Kidney glomerular epithelial cell (primary cell): ENCODE data around the gene ITGAL.
"Not testable (repeated sequence)": the region's sequence is repeated elsewhere in the genome, so short reads cannot be mapped to it uniquely, and the experiment has no call there.

Experiments
- DNase-seq: peaks from one replicate; lab custom pipeline; 2025; lab: John Stamatoyannopoulos, UW

ITGAL gene

DNA sequence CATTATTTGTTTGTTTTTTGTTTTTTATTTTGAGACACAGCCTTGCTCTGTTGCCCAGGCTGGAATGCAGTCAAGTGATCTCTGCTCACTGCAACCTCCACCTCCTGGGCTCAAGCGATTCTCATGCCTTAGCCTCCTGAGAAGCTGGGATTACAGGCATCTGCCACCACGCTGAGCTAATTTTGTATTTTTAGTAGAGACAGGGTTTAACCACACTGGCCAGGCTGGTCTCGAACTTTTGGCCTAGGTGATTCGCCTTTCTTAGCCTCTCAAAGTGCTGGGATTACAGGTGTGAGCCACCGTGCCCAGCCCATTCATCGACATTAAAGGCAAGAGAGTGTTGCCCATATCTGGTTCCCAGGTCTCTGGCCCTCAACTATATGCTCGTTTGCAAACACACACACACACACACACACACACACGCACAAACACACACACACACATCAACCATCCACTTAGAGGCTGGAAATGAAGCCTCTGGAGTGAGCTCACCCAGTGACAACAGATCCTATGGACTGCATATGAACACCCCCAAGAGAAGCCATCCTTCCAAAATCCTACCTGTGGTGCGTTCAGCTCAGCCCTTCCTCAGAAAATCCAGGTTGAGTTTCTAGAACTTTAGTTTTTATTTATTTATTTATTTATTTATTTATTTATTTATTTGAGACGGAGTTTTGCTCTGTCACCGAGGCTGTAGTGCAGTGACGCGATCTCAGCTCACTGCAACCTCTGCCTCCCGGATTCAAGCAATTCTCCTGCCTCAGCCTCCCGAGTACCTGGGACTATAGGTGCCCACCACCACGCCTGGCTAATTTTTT, 14.6 kb upstream of the ITGAL start:
- no peak for DNase-seq

DNA sequence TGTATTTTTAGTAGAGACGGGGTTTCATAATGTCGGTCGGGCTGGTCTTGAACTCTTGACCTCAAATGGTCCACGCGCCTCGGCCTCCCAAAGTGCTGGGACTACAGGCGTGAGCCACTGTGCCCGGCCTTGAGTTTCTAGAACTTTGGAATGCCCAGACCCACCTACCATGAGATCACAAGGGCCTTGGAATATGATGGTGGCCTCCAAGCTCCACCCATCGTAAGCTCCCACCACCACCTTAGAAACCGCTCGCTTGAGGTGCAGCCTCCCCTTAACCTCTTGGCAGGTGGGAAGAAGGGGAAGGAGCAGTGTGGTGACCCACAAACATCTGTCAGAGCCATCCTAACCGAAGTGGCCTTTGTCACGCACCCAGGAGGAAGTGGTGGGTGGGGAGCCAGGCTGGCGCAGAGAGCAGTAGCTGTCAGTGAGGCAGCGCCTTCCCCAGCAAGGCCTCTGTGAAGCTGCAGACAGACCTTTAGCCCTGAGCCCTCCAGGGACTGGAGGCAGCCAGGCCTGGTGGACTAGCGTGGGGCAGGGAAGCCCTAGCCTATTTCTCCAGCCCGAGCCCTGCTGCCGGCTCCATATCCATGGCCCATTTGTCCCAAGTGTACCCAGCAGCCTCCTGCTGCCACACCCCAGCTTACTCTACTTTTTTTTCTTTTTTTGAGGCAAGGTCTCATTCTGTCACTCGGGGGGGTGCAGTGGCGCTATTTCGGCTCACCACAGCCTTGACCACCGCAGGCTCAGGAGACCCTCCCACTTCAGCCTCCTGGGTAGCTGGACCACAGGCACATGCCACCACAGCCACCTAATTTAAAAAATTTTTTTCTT, 13.8 kb upstream of the ITGAL start:
- DNase-seq: no peak

- DNase-seq: no peak
Observed at GRCh38 chr16:30459456-30459855, 13.1 kb upstream of the ITGAL start.

GRCh38 chr16:30461426-30461825, 11.1 kb upstream of the ITGAL start:
- DNase-seq: not testable (repeated sequence)

DNA sequence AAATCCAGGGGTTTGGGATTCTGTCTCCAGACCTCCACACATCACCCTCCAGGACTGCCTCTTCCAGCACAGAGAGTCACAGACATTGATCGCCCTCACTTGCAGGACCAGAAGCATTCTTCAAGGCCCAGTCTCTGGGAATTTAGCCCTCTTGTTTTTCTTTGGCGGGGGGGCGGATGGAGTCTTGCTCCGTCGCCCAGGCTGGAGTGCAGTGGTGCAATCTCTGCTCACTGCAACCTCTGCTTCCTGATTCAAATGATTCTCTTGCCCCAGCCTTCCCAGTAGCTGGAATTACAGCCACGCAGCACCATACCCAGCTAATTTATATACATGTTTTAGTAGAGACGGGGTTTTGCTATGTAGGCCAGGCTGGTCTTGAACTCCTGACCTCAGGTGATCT, 8.5 kb upstream of the ITGAL start:
- DNase-seq: no peak

- no peak for DNase-seq
Observed at GRCh38 chr16:30470170-30470512, 2.4 kb upstream of the ITGAL start.

- DNase-seq: no peak
Observed at GRCh38 chr16:30470632-30470995, 1.9 kb upstream of the ITGAL start.

DNA sequence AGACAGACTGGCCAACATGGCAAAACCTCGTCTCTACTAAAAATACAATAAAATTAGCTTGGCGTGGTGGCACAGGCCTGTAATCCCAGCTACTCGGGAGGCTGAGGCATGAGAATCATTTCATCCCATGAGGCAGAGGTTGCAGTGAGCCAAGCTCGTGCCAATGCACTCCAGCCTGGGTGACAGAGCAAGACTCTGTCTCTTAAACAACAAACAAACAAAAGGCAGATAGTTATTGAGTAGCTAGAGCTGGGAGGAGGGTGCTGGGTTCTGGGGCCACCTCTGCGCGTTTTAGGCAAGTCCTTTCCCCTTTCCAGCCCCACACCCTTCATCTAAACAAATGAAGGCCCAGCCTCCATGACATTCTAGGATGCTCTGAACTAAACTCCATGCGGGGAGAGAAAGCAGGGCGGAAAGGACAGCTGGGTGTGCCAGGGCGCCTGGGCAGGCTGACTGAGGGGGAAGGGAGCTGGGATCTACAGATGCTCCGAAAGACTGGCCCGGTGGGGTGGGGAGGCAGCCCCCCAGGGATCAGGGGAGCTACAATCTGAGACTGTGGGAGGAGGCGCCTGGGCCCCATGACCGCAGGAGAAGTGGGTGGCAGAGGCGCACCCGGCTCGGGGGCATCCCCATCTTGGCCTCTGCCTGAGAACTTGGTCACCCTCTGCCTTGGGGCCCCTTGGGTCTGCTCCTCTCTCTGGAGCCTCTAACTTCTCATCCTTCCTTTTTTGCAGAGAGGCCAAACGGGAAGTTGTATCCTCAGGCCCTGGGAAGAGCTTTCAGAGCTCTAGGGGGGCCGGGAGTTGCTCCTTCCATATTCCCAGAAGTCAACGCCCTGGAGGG, 910 bp downstream of the ITGAL start:
- DNase-seq: no peak

- no peak for DNase-seq
Observed at GRCh38 chr16:30474074-30474452, 1.5 kb downstream of the ITGAL start.

GRCh38 chr16:30474684-30475083, 2.1 kb downstream of the ITGAL start:
- no peak for DNase-seq

DNA sequence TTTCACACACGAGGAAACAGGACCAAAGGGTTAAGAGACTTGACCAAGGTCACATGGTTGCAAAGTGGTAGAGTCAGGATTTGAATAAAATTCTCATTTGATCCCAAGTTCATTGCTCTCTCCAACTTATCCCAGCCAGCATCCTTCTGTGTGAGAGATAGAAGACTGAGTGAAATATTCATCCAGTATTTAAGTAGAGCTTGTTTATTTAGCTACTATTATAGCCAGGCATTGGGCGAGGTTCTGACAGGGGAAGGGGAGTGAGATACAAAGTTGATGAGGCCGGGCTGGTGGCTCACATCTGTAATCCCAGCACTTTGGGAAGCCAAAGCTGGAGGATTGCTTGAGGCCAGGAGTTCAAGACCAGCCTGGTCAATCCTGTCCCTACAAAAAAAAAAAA, 4.4 kb downstream of the ITGAL start:
- DNase-seq: no peak

DNA sequence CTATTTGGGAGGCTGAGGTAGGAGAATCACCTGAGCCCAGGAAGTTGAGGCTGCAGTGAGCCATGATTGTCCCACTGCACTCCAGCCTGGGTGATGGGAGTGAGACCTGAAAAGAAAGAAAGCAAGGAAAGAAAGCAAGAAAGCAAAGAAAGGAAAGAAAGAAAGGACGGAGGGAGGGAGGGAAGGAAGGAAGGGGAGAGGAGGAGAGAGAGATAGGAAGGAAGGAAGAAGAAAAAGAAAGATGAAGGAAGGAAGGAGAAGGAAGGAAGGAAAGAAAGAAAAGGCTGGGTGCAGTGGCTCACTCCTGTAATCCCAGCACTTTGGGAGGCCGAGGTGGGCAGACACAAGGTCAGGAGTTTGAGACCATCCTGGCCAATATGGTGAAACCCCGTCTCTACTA, 5.2 kb downstream of the ITGAL start:
- DNase-seq: not testable (repeated sequence)

DNA sequence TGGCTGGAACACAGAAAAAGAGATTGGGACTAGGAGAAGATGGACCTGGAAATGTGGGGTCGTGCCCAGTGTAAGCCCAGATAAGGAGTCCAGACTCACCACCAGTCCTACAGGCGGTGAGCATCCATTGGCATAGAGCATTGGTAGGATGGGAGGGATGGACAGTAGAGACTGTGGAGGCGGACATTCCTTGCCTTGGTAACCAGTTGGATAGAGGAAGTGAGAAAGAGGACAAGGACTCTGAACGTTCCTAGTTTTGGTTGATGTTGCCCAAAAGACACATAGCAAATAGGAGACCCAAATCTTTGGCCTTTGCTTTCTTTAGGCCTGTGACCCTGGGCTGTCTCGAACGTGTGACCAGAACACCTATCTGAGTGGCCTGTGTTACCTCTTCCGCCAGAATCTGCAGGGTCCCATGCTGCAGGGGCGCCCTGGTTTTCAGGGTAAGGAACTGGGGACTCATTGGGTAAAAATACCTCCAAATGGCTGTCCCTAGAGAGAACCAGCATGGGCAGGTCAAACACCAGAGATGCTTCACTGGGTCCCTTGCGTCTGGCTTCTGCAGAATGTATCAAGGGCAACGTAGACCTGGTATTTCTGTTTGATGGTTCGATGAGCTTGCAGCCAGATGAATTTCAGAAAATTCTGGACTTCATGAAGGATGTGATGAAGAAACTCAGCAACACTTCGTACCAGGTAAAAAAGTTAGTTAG, 6.4 kb downstream of the ITGAL start:
- no peak for DNase-seq

DNA sequence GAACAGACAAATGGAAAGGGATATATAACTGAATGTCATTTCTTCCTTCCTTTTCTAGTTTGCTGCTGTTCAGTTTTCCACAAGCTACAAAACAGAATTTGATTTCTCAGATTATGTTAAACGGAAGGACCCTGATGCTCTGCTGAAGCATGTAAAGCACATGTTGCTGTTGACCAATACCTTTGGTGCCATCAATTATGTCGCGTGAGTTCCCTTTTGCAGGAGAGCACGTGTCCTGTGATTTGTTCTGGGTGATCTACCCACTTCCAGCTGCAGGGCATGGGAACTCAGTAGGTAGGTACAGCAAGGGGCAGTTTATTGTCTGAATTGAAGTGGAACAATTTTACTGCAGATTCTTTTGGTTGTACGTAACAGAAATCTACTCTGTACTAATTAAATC, 8.8 kb downstream of the ITGAL start:
- no peak for DNase-seq

- no peak for DNase-seq
Observed at GRCh38 chr16:30482366-30482765, 9.8 kb downstream of the ITGAL start.

GRCh38 chr16:30484887-30485286, 12.3 kb downstream of the ITGAL start:
- no peak for DNase-seq

- no peak for DNase-seq
Observed at GRCh38 chr16:30485818-30486436, 13.4 kb downstream of the ITGAL start.

GRCh38 chr16:30488764-30489605, 16.4 kb downstream of the ITGAL start:
- DNase-seq: no peak

DNA sequence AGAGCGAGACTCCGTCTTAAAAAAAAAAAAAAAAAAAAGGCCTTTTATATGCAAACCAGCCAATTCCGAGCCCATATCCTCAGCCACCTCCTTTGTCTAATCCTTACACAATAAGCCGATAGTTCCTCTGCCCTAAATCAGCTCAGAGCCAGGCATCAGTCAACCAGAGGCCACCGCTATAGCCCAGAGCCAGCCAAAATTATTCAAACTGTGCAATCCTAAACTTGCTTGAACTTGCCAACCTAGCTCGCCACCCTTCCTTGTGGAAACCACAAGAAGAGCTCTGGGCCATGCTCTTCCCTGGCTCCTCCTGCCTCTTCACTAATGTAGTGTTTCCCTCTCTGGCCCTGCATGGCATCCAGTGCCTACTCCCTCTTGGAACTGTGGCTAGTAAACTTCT, 17.7 kb downstream of the ITGAL start:
- DNase-seq: no peak

DNA sequence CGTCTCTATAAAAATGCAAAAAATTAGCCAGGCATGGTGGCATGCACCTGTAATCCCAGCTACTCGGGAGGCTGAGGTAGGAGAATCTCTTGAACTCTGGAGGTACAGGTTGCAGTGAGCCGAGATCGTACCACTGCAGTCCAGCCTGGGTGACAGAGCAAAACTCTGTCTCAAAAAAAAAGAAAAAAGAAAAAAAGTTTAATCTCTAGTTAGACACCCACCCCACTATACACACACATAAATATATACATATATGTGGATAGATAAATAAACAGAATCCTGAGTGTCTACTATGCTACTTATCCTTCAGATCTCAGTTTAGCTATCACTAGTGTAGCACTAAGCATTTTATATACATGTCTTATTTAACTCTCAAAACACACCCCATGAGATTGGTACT, 18.7 kb downstream of the ITGAL start:
- no peak for DNase-seq
